Stimulated activated CD4-positive, alpha-beta T cell treated with anti-CD3 and anti-CD28 coated beads, Interleukin-12 subunit alpha, Interleukin-12 subunit beta, amount 100 ng/mL, for 48 hours (primary cell): ENCODE measurements around the gene LY6G6F.
A peak's percentile ranks its signal among the peaks of the same experiment; 100 is the strongest.

Experiments used
- DNase-seq, 3 donors: peaks; one replicate each; pipeline ENCODE4 v3.0.0-alpha.2; 2020; ENCODE audit warnings: low read depth in 2 of 3, low spot score in 1 of 3

Gene LY6G6F

GRCh38 chr6:31737315-31737990 is 30.8 kb downstream of the LY6G6F start:
- DNase-seq: no peak

GRCh38 chr6:31737991-31738979 is 31.6 kb downstream of the LY6G6F start:
- peak in 2 of 3 donors; percentile 50 to 56 for DNase-seq

GRCh38 chr6:31739639-31740396 is 33.2 kb downstream of the LY6G6F start, which contains the start of gene MSH5:
Gene MSH5, plus strand, starts transcription at chr6:31740005. Its CDS starts 462 bp downstream, at chr6:31740467.
- DNase-seq: peak; percentile 92 to 96 (median 94)

GRCh38 chr6:31740397-31741223 is 33.9 kb downstream of the LY6G6F start:
- DNase-seq: no peak

- no peak for DNase-seq
These were observed 35.1 kb downstream of the LY6G6F start for GRCh38 chr6:31741815-31742214.

- no peak for DNase-seq
These were observed 36.2 kb downstream of the LY6G6F start for GRCh38 chr6:31742894-31743293.

- DNase-seq: no peak
These were observed 37.8 kb downstream of the LY6G6F start for GRCh38 chr6:31744422-31744821.

GRCh38 chr6:31749301-31750036 is 42.8 kb downstream of the LY6G6F start:
- no peak for DNase-seq

GRCh38 chr6:31750411-31751022 is 43.9 kb downstream of the LY6G6F start:
- no peak for DNase-seq

- no peak for DNase-seq
These were observed 46.2 kb downstream of the LY6G6F start for GRCh38 chr6:31752739-31753319.

- no peak for DNase-seq
These were observed 51.6 kb downstream of the LY6G6F start for GRCh38 chr6:31758281-31758680.
